Measurements from ENCODE around the gene FAM156A.

The FAM156A gene

DNA sequence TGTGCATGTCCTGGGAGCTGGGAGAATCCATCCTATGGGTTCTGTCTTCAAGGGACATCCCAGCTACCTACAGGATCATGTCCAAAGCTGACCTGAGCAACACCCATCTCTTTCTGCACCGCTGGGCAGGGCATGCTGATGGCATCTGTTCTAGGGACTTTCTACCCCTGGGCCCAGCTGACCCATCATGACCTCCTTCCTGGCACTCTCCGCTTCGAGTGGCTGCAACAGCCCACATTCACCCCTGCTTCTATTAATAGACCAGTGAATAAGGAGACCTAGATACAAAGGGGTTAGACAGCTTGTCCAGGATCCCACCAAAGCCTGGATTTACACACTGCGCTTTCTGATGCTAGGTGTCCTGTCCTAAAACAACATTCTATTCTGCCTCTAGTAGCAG, 45.7 kb upstream of the FAM156A start:
- no peak for TF ChIP-seq EZH2 (IDR thresholded peaks at IDR 0.05; ENCODE audit: borderline replicate concordance, low read depth, low read length, severe bottlenecking)
- TF ChIP-seq, protein P1, sequence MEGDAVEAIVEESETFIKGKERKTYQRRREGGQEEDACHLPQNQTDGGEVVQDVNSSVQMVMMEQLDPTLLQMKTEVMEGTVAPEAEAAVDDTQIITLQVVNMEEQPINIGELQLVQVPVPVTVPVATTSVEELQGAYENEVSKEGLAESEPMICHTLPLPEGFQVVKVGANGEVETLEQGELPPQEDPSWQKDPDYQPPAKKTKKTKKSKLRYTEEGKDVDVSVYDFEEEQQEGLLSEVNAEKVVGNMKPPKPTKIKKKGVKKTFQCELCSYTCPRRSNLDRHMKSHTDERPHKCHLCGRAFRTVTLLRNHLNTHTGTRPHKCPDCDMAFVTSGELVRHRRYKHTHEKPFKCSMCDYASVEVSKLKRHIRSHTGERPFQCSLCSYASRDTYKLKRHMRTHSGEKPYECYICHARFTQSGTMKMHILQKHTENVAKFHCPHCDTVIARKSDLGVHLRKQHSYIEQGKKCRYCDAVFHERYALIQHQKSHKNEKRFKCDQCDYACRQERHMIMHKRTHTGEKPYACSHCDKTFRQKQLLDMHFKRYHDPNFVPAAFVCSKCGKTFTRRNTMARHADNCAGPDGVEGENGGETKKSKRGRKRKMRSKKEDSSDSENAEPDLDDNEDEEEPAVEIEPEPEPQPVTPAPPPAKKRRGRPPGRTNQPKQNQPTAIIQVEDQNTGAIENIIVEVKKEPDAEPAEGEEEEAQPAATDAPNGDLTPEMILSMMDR (IDR thresholded peaks at IDR 0.05; ENCODE audit: borderline replicate concordance, extremely low read depth, low read length, poor library complexity, severe bottlenecking), result no peak
- Histone ChIP-seq H3K9me3 (ENCODE audit: insufficient read depth, low read length, severe bottlenecking) (no peaks in the 10 kb centered on the region), H2AFZ (ENCODE audit: low read depth, low read length) (no peak overlapping the region), H3K27ac (ENCODE audit: low read length) (no peak overlapping the region), H3K36me3 (ENCODE audit: insufficient read depth, low read length) (no peaks in the 10 kb centered on the region), H3K79me2 (ENCODE audit: insufficient read depth, low read length) (no peaks in the 10 kb centered on the region), H3K4me2 (ENCODE audit: insufficient read depth, low read length) (no peak overlapping the region), H3K4me1 (ENCODE audit: insufficient read depth, low read length) (no peaks in the 10 kb centered on the region), H3K9ac (ENCODE audit: low read depth, low read length) (no peak overlapping the region), H3K27me3 (ENCODE audit: insufficient read depth, low read length, poor library complexity) (no peaks in the 10 kb centered on the region), H3K4me3 (ENCODE audit: low read depth in 1 of 2, low read length in 2 of 2) (no peak overlapping the region), H4K20me1 (ENCODE audit: insufficient read depth, low read length) (no peaks in the 10 kb centered on the region)
- DNase-seq (no peak), ATAC-seq (ENCODE audit: insufficient read depth, low read depth) (no peak)

DNA sequence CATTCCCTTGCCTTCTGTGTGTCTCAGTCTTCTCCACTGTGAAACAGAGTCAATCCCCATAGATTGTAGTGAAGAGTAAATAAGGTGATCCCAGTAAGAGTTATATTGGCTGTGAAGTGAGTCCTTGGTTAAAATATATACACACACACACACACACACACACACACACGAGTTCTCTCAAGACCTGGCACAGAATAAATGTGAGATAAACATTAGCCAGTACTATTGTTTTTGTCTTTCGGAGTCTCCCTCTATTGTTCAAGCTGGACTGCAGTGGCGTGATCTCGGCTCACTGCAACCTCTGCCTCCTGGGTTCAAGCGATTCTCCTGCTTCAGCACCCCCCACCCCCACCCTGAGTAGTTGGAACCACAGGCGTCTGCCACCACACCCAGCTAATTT, 44.8 kb upstream of the FAM156A start:
- Histone ChIP-seq H3K4me2 (ENCODE audit: insufficient read depth, low read length) (no peak overlapping the region), H3K27me3 (ENCODE audit: insufficient read depth, low read length, poor library complexity) (no peaks in the 10 kb centered on the region), H3K79me2 (ENCODE audit: insufficient read depth, low read length) (no peaks in the 10 kb centered on the region), H3K9me3 (ENCODE audit: insufficient read depth, low read length, severe bottlenecking) (no peaks in the 10 kb centered on the region), H3K36me3 (ENCODE audit: insufficient read depth, low read length) (no peaks in the 10 kb centered on the region), H4K20me1 (ENCODE audit: insufficient read depth, low read length) (no peaks in the 10 kb centered on the region), H3K4me3 (ENCODE audit: low read depth in 1 of 2, low read length in 2 of 2) (no peak overlapping the region), H3K9ac (ENCODE audit: low read depth, low read length) (no peak overlapping the region), H3K4me1 (ENCODE audit: insufficient read depth, low read length) (no peaks in the 10 kb centered on the region), H2AFZ (ENCODE audit: low read depth, low read length) (no peak overlapping the region), H3K27ac (ENCODE audit: low read length) (no peak overlapping the region)
- no peak for TF ChIP-seq EZH2 (IDR thresholded peaks at IDR 0.05; ENCODE audit: borderline replicate concordance, low read depth, low read length, severe bottlenecking)
- TF ChIP-seq, protein P1 (IDR thresholded peaks at IDR 0.05; ENCODE audit: borderline replicate concordance, extremely low read depth, low read length, poor library complexity, severe bottlenecking), result no peak
- DNase-seq, result no peak
- ATAC-seq (ENCODE audit: insufficient read depth, low read depth), result no peak

DNA sequence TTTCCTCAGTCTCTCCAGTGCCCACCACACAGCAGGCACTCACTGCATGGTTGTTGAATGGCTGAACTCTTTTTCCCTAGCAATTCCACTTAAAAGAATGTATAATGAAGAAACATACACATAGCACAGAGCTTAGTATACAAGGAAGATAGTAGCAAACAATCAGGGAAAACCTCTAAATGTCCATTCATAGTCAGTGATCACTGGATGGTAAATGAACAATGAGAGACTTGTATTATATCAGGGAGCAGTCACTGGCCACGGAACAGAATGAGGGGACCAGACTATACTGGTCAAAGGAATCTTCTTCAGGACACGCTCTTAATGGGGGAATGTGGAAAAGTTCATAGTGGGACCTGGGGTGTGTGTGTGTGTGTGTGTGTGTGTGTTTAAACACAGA, 43.6 kb upstream of the FAM156A start:
- H3K9me3 ChIP-seq (ENCODE audit: insufficient read depth, low read length, severe bottlenecking), result no peaks in the 10 kb centered on the region
- no peaks in the 10 kb centered on the region for H4K20me1 ChIP-seq (ENCODE audit: insufficient read depth, low read length)
- no peak overlapping the region for H3K27ac ChIP-seq (ENCODE audit: low read length)
- ATAC-seq (ENCODE audit: insufficient read depth, low read depth) (no peak), DNase-seq (no peak)
- H3K79me2 ChIP-seq (ENCODE audit: insufficient read depth, low read length), result no peaks in the 10 kb centered on the region
- H3K4me2 ChIP-seq (ENCODE audit: insufficient read depth, low read length), result no peak overlapping the region
- no peaks in the 10 kb centered on the region for H3K27me3 ChIP-seq (ENCODE audit: insufficient read depth, low read length, poor library complexity)
- no peak overlapping the region for H3K4me3 ChIP-seq (ENCODE audit: low read depth in 1 of 2, low read length in 2 of 2)
- no peak overlapping the region for H2AFZ ChIP-seq (ENCODE audit: low read depth, low read length)
- H3K9ac ChIP-seq (ENCODE audit: low read depth, low read length), result no peak overlapping the region
- 0 out of 2 replicates have a peak, but pooled peaks cover 2% of the 10 kb centered on the region for H3K4me1 ChIP-seq (ENCODE audit: insufficient read depth, low read length)
- no peaks in the 10 kb centered on the region for H3K36me3 ChIP-seq (ENCODE audit: insufficient read depth, low read length)
- TF ChIP-seq, protein P1 (IDR thresholded peaks at IDR 0.05; ENCODE audit: borderline replicate concordance, extremely low read depth, low read length, poor library complexity, severe bottlenecking), result no peak
